GM19455 (cell line): ENCODE measurements around the gene TMEM82.

ENCODE experiments used
- ATAC-seq: cut with Tn5 transposase; IDR thresholded peaks from one replicate; pipeline ENCODE4 v1.9.1; 2021; ENCODE audit not compliant: unreplicated experiment

TMEM82 gene

GRCh38 chr1:15734901-15735300 lies 7.4 kb upstream of the TMEM82 start:
- ATAC-seq = no peak

DNA sequence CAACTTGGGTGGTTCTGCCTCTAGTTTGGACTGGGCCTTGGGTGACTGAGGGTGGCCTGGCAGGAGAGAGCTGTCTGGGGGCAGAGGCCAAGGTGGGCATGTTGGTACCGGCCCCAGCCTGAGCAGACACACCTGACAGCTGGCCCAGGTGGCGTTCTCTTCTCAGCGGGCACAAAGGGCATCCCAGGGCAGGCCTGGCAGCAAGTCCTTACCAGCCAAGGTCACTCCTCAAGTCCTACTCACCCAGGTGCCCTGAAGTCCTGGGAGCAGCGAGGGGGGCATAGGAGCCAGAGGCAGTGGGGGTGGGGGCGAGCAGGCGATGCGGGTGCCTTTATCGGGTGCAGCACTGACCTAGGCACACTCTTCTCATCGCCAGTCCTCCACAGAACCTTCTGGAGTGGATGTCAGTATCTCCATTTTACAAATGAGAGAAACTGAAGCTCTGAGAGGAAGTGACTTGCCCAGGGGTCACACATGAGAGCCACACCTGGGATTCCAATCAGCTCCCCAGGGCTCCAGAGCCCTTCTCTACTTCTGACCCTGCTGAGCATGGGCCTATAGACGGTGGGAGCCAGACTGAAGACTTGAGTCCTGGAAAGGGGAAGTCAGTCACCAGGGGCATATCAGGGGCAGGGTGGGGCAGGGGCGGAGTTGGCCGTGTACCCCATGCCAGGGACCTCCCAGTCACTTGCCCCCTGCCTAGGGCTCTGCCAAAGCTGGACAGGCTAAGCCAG lies 6.8 kb upstream of the TMEM82 start:
- no peak for ATAC-seq

DNA sequence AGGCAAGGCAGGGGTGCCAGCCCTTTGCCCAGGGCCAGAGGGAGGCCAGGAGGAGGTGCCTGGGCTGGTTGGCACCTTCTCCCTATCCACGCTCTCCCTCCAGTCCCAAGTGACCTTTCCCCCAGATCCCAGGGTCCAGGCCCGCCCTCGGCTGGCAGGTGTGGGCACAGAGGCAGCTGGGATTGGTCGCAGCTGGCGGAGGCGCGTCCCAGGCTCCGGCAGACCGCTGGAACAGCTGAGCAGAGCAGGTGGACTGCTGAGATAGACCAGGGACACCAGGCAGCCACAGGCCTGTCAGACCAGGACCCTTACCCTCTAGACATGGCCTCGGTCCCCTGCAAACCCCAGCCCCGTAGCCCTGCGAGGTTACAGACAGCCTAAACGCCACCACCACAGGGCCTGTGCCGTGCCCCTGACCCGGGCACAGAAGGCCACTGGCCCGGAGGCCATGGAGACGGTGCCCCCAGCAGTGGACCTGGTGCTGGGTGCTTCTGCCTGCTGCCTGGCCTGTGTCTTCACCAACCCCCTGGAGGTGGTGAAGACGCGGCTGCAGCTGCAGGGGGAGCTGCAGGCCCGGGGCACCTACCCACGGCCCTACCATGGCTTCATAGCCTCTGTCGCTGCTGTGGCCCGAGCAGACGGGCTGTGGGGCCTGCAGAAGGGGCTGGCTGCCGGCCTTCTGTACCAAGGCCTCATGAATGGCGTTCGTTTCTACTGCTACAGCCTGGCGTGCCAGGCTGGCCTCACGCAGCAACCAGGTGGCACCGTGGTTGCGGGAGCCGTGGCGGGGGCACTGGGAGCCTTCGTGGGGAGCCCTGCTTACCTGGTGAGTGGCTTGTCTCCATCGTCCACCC lies 6.0 kb upstream of the TMEM82 start, which contains the start of gene SLC25A34:
SLC25A34 (plus strand) TSS at position 221 of the 854 bp plus-strand sequence; CDS start at position 449, 228 bp downstream.
- ATAC-seq = no peak

DNA sequence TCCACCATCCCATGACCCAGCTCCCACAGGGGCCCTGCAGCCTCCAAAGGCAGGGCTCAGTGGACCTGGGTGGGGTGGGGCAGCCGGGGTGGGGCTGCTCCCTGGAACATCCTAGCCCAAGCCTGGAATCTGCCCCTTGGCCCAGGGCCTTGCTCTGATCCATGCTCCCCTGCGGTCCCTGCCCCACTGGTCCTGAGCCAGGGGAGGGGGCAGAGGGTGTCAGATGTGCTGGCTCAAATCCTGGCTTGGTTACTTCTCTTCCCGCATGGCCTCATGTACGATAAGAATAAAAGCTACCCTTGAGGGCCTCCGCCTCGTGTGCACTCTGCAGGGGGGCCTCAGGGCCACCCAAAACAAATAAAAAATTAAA lies 5.4 kb upstream of the TMEM82 start:
- no peak for ATAC-seq

DNA sequence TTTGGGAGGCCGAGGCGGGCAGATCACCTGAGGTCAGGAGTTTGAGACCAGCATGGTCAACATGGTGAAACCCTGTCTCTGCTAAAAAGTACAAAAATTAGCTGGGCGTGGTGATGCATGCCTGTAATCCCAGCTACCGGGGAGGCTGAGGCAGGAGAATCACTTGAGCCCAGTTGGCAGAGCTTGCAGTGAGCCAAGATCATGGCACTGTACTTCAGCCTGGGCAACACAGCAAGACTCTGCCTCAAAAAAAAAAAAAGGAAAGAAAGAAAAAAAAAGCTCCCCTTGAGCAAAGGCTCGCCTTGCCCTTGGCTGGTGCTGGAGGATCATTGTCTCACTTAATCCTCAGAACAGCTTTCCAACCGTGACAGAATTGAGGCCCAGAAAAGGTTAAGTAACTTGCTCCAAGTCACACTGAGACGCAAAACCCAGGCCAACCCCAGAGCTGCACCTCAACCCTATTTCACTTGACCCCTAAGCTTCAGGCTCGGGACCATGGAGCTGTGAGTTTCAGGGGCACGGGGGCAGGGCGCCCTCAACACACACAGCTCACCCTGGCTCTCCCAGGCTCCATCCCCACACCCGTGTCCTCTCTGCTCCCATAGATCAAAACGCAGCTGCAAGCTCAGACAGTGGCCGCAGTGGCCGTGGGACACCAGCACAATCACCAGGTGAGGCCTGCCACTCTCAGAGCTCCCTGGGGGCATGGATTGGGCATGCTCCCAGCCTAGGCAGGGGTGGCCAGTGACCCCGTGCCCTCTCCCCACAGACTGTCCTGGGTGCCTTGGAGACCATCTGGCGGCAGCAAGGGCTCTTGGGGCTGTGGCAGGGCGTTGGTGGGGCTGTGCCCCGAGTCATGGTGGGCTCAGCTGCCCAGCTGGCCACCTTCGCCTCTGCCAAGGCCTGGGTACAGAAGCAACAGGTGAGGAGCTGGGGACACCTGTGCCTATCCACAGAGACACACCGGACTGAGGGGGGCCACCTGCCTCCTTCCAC lies 4.7 kb upstream of the TMEM82 start:
- no peak for ATAC-seq

GRCh38 chr1:15738416-15739113 lies 3.7 kb upstream of the TMEM82 start:
- no peak for ATAC-seq

DNA sequence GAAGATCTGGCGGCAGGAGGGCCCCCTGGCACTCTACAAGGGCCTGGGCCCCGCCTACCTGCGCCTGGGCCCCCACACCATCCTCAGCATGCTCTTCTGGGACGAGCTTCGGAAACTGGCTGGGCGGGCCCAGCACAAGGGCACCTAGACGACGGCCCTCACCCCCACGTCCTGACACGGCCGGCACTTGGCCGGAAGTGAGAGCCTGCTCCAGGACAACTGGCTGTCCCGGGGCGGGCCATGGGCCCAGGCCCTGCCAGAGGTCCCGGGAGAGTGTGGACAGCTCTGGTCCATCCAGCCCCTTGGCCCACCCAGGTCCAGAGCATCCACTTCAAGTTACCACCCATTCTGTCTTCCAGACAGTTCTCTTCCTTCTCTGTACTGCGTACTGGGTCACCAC lies 3.0 kb upstream of the TMEM82 start:
- no peak for ATAC-seq

- no peak for ATAC-seq
These were observed 2.6 kb upstream of the TMEM82 start for GRCh38 chr1:15739745-15740144.

- no peak for ATAC-seq
These were observed 1.1 kb upstream of the TMEM82 start for GRCh38 chr1:15740924-15741850.

DNA sequence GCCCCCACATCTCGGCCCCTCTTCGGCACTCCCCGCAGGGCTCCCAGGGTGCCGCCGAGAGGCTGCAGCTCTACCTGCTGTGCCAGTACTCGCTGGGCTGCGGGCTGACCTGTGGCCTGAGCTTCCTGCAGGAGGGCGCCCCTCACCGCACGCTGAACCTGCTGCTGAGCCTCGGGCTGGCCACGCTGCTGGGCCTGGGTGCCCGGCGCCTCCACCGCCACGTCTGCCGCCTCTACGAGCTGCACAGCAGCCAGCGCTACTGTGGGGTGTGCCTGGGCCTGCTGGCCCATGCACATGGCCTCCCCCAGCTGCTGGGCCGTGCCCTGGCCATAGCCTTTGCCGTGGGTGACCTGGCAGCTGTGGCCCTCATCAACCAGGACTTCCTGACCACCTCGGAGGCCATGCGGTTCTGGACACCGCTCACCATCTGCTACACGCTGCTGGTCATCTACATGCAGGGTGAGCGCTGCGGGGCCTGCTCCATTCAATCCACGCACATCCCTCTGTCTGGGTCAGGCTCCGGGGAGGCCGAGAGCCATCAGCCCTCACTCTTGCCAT lies 1.9 kb downstream of the TMEM82 start:
- ATAC-seq = no peak

GRCh38 chr1:15747378-15747777 lies 5.1 kb downstream of the TMEM82 start:
- ATAC-seq = no peak

- no peak for ATAC-seq
These were observed 6.0 kb downstream of the TMEM82 start for GRCh38 chr1:15748264-15748663.

DNA sequence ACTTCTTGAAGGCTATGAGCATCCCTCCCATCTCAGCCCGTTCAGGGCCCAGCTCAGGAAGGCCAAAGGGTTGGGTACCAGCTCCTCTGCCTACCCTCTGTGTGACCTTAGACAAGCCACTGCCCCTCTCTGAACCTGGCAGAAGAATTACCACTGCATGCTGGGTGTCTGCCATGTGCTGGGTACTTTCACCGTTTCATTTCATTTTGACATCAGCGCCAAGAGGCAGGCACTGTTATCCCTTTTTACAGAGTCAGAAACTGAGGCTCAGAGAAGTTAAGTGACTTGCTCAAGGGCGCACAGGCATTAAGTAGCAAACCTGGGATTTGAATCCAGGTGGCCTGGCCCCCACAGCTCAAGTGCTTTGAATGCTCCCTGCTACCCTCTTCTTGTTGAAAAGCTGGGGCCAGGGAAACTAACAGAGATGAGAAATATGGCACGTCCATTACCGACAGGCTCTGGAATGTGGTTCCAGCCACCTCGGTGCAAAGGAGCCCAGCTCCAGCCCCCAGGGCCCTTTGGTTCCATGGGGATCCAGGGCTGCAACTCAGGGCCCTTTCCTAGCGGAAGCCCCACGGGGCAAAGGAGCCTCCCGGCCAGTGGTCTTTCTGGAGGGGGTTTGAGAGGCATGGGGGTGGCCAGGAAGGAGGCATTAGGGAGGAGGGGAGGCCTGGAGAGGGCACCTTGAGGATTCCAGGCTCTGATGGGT lies 6.5 kb downstream of the TMEM82 start:
- ATAC-seq = no peak

GRCh38 chr1:15749399-15750291 lies 7.3 kb downstream of the TMEM82 start:
- no peak for ATAC-seq

DNA sequence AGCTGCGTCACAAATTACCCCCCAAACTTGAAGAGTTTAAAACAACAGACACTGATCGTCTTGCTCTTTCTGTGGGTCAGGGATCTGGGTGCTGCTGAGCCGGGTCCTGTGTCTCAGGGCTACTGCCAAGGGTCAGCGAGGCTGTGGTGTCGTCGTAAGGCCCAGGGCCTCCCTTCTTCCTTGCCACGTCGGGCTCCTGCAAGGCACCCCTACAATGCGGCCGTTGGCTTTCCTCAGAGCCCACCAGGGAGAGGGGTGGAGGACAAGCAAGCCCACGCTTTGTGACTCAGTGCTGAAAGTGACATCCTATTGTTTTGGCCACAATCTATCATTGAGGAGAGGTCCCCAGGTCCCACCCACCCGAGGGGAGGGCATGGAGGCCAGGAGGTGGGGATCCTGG lies 8.6 kb downstream of the TMEM82 start:
- ATAC-seq = no peak

DNA sequence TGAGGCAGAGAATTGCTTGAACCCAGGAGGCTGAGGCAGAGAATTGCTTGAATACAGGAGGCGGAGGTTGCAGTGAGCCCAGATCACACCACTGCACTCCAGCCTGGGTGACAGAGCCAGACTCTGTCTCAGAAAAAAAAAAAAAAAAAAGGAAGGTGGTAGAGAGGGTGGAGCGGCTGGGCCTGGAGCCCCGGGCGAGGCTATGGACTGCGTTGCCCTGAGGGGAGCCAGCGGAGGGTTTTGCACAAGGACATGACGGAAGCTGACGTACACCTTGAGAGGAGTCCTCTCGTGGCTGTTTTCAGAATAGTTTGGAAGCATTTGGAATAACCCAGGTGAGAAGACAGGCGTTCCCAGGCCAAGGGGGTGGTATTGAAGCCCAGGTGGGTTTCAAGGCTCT lies 9.4 kb downstream of the TMEM82 start:
- no peak for ATAC-seq

GRCh38 chr1:15753776-15754175 lies 11.5 kb downstream of the TMEM82 start:
- no peak for ATAC-seq
